GM21529 (cell line): ENCODE results near the gene LRRC51.
"Not testable (repeated sequence)": the region's sequence is repeated elsewhere in the genome, so short reads cannot be mapped to it uniquely, and the experiment has no call there.

Experiments
- ATAC-seq: cut with Tn5 transposase; IDR thresholded peaks from one replicate; pipeline ENCODE4 v1.9.1; 2021; ENCODE audit not compliant: unreplicated experiment

LRRC51 gene

GRCh38 chr11:72103754-72104167 lies 23.1 kb downstream of the LRRC51 start:
- ATAC-seq: no peak

GRCh38 chr11:72105888-72106287 lies 25.2 kb downstream of the LRRC51 start, which contains the start of gene TOMT:
TSS of gene TOMT (plus strand) at chr11:72105924. CDS start at chr11:72105952, 28 bp downstream.
- no peak for ATAC-seq

- ATAC-seq: no peak
Observed at GRCh38 chr11:72111300-72112142, 30.9 kb downstream of the LRRC51 start.

- peak; percentile 87 for ATAC-seq
Observed at GRCh38 chr11:72112143-72112977, 31.7 kb downstream of the LRRC51 start, which contains the start of gene ANAPC15. TSS of gene ANAPC15 (minus strand) at chr11:72112695. CDS start at chr11:72111276, 1,419 bp downstream.

GRCh38 chr11:72112978-72113808 lies 32.5 kb downstream of the LRRC51 start:
- ATAC-seq: no peak

GRCh38 chr11:72114570-72114969 lies 33.9 kb downstream of the LRRC51 start:
- no peak for ATAC-seq

- no peak for ATAC-seq
Observed at GRCh38 chr11:72116019-72116755, 35.5 kb downstream of the LRRC51 start.

- ATAC-seq: no peak
Observed at GRCh38 chr11:72119198-72119597, 38.5 kb downstream of the LRRC51 start.

GRCh38 chr11:72120930-72121329 lies 40.3 kb downstream of the LRRC51 start:
- ATAC-seq: no peak

- no peak for ATAC-seq
Observed at GRCh38 chr11:72122607-72123006, 42.0 kb downstream of the LRRC51 start.

GRCh38 chr11:72123117-72123653 lies 42.5 kb downstream of the LRRC51 start:
- ATAC-seq: no peak

GRCh38 chr11:72124046-72124445 lies 43.4 kb downstream of the LRRC51 start:
- no peak for ATAC-seq

GRCh38 chr11:72125956-72126355 lies 45.3 kb downstream of the LRRC51 start:
- no peak for ATAC-seq

- no peak for ATAC-seq
Observed at GRCh38 chr11:72127923-72128322, 47.3 kb downstream of the LRRC51 start.

- no peak for ATAC-seq
Observed at GRCh38 chr11:72129381-72129780, 48.7 kb downstream of the LRRC51 start.

GRCh38 chr11:72132646-72133045 lies 52.0 kb downstream of the LRRC51 start:
- no peak for ATAC-seq

- ATAC-seq: not testable (repeated sequence)
Observed at GRCh38 chr11:72135473-72135872, 54.8 kb downstream of the LRRC51 start, which contains the start of gene FOLR3. TSS of gene FOLR3 (plus strand) at chr11:72135725. CDS start at chr11:72135953, 228 bp downstream.

- no peak for ATAC-seq
Observed at GRCh38 chr11:72135891-72136683, 55.4 kb downstream of the LRRC51 start.

GRCh38 chr11:72136684-72137262 lies 56.1 kb downstream of the LRRC51 start:
- no peak for ATAC-seq
